Gastroesophageal sphincter (tissue), 4 donors: ENCODE measurements around the gene DDX56. TPM values are rescaled to one million over a fixed set of nuclear protein-coding genes. Genes with fewer than 3 reads are reported as not detected.

Source experiments
- ATAC-seq: fragments of 150-250 bp; one replicate; pipeline ENCODE4 v1.9.1; 2016; ENCODE audit warnings: mild to moderate bottlenecking, moderate library complexity
- H3K27ac ChIP-seq, 4 donors: fragments of 200-600 bp; sonication (generic) in 3 of 4; 1 replicate in 3 of 4; 2 replicates in 1 of 4; pipeline ENCODE4 v1.5.1; 2016 to 2019
- H3K27me3 ChIP-seq: fragments of 200-600 bp; sonication (generic); one replicate; pipeline ENCODE4 v1.5.1; 2019
- H3K36me3 ChIP-seq, 2 donors: fragments of 200-600 bp; sonication (generic); one replicate each; pipeline ENCODE4 v1.5.1; 2019; ENCODE audit warnings: control low read depth in 1 of 2
- H3K4me1 ChIP-seq, 3 donors: fragments of 200-600 bp; sonication (generic); 1 replicate in 2 of 3; 2 replicates in 1 of 3; pipeline ENCODE4 v1.5.1; 2016 to 2019; ENCODE audit warnings: control low read depth in 2 of 3
- H3K4me3 ChIP-seq, 2 donors: fragments of 200-600 bp; sonication (generic); one replicate each; pipeline ENCODE4 v1.5.1; 2019; ENCODE audit warnings: mild to moderate bottlenecking in 1 of 2, moderate library complexity in 1 of 2
- H3K9me3 ChIP-seq, 3 donors: fragments of 200-600 bp; sonication (generic); one replicate each; pipeline ENCODE4 v1.5.1; 2017 to 2019; ENCODE audit warnings: control low read depth in 2 of 3
- CTCF ChIP-seq, 4 experiments: fragments of 200-600 bp in 2 of 4; fragments of 450-650 bp in 2 of 4; sonication (generic) in 1 of 4; IDR thresholded peaks; one replicate each; pipeline ENCODE4 v1.5.1; 2017 to 2019; ENCODE audit warnings: antibody characterized with exemption in 4 of 4, mild to moderate bottlenecking in 2 of 4, moderate library complexity in 2 of 4
- EP300 ChIP-seq: sonication (generic); formaldehyde crosslinking; IDR thresholded peaks from one replicate; pipeline ENCODE4 v1.6.1; 2017; ENCODE audit warnings: antibody characterized with exemption, mild to moderate bottlenecking
- POLR2A ChIP-seq, 2 donors: fragments of 450-650 bp; IDR thresholded peaks; one replicate each; pipeline ENCODE4 v1.6.1; 2017; ENCODE audit warnings: antibody characterized with exemption in 2 of 2, mild to moderate bottlenecking in 2 of 2, moderate library complexity in 1 of 2
- POLR2AphosphoS5 ChIP-seq: sonication (generic); formaldehyde crosslinking; IDR thresholded peaks from one replicate; pipeline ENCODE4 v1.6.1; 2017; ENCODE audit warnings: antibody characterized with exemption
- WGBS, 2 donors: methylation state at CpG; one replicate each; pipeline ENCODE4 v1.1.5; 2018; ENCODE audit warnings: low coverage in 1 of 2; 5-methylcytosine and 5-hydroxymethylcytosine counted together
- total RNA-seq, 4 donors: library from RNA; depleted of rRNA; stranded (reverse); fragments of >200 nt; gene quantifications; one replicate each; pipeline ENCODE4 v1.1.0, GENCODE V29; 2016

Gene DDX56
- total RNA-seq, 4 donors from 2014 or later: 34.2 to 46.4 (median 41.4) TPM

- peaks cover 0 to 7% of the 10 kb centered on the region in 2 donors for H3K36me3 ChIP-seq
- no peak overlapping the region for H3K4me3 ChIP-seq
- no peak overlapping the region for H3K27ac ChIP-seq
- peaks cover 0 to 87% (median 20%) of the 10 kb centered on the region in 3 donors for H3K4me1 ChIP-seq
- ATAC-seq: no peak
- WGBS, 2 donors: 41 to 65% methylated on average over 2 of the region's 3 CpGs
- no peaks in the 10 kb centered on the region for H3K9me3 ChIP-seq
- H3K27me3 ChIP-seq: no peaks in the 10 kb centered on the region
- no peak for TF ChIP-seq CTCF (IDR thresholded peaks at IDR 0.05)
- TF ChIP-seq POLR2AphosphoS5: no peak
- no peak for TF ChIP-seq POLR2A (IDR thresholded peaks at IDR 0.05)
- TF ChIP-seq EP300: no peak
Observed at GRCh38 chr7:44618753-44619152, 45.0 kb upstream of the DDX56 start.

GRCh38 chr7:44618045-44618444 is 44.3 kb upstream of the DDX56 start:
- Histone ChIP-seq H3K4me1 (peaks cover 0 to 81% (median 19%) of the 10 kb centered on the region in 3 donors), H3K36me3 (peaks cover 0 to 7% of the 10 kb centered on the region in 2 donors), H3K9me3 (no peaks in the 10 kb centered on the region), H3K4me3 (no peak overlapping the region), H3K27me3 (no peaks in the 10 kb centered on the region), H3K27ac (no peak overlapping the region)
- WGBS, 2 donors: 75% methylated on average over 1 of the region's 1 CpG; no CpG with 5 or more reads in 1 of the 2 donors
- TF ChIP-seq EP300 (no peak), POLR2AphosphoS5 (no peak), CTCF (IDR thresholded peaks at IDR 0.05) (no peak), POLR2A (IDR thresholded peaks at IDR 0.05) (no peak)
- ATAC-seq: no peak

- TF ChIP-seq POLR2AphosphoS5 (no peak), CTCF (IDR thresholded peaks at IDR 0.05) (no peak), EP300 (no peak), POLR2A (IDR thresholded peaks at IDR 0.05) (no peak)
- ATAC-seq: no peak
Observed at GRCh38 chr7:44617225-44617890, 43.6 kb upstream of the DDX56 start.

GRCh38 chr7:44616545-44616944 is 42.8 kb upstream of the DDX56 start:
- ATAC-seq: no peak
- 74 to 82% methylated on average over 12 of the region's 12 CpGs for WGBS, 2 donors
- H3K36me3 ChIP-seq: peaks cover 0 to 7% of the 10 kb centered on the region in 2 donors
- no peak overlapping the region for H3K27ac ChIP-seq
- peaks cover 0 to 66% (median 10%) of the 10 kb centered on the region in 3 donors for H3K4me1 ChIP-seq
- no peak for TF ChIP-seq EP300
- TF ChIP-seq CTCF (IDR thresholded peaks at IDR 0.05): no peak
- TF ChIP-seq POLR2A (IDR thresholded peaks at IDR 0.05): no peak
- TF ChIP-seq POLR2AphosphoS5: no peak
- H3K4me3 ChIP-seq: no peak overlapping the region
- H3K27me3 ChIP-seq: no peaks in the 10 kb centered on the region
- H3K9me3 ChIP-seq: no peaks in the 10 kb centered on the region

More at GRCh38 chr7:44617225-44617890, 43.6 kb upstream of the DDX56 start:
- Histone ChIP-seq H3K9me3 (no peaks in the 10 kb centered on the region), H3K36me3 (peaks cover 0 to 7% of the 10 kb centered on the region in 2 donors), H3K4me1 (peaks cover 0 to 74% (median 12%) of the 10 kb centered on the region in 3 donors), H3K27me3 (no peaks in the 10 kb centered on the region), H3K4me3 (no peak overlapping the region), H3K27ac (no peak overlapping the region)
- WGBS, 2 donors: 82 to 86% methylated on average over 2 of the region's 2 CpGs

- no peaks in the 10 kb centered on the region for H3K27me3 ChIP-seq
- H3K36me3 ChIP-seq: peaks cover 0 to 7% of the 10 kb centered on the region in 2 donors
- no peaks in the 10 kb centered on the region for H3K9me3 ChIP-seq
- 63 to 90% methylated on average over 4 to 5 of the region's 5 CpGs for WGBS, 2 donors
- no peak for ATAC-seq
- no peak overlapping the region for H3K4me3 ChIP-seq
- peaks cover 0 to 58% (median 4%) of the 10 kb centered on the region in 3 donors for H3K4me1 ChIP-seq
- TF ChIP-seq EP300 (no peak), POLR2A (IDR thresholded peaks at IDR 0.05) (no peak), POLR2AphosphoS5 (no peak), CTCF (IDR thresholded peaks at IDR 0.05) (no peak)
- peak overlapping the region in 2 of 4 donors; percentile 24 to 53 for H3K27ac ChIP-seq
Observed at GRCh38 chr7:44615793-44616192, 42.1 kb upstream of the DDX56 start.
